ENCODE data around the gene SAV1. TPM values are rescaled to one million over a fixed set of nuclear protein-coding genes. Genes with fewer than 3 reads are reported as not detected.

Gene SAV1
- polyA plus RNA-seq, 1 of the 3 experiments (the other 2 are of a cell fraction) = 8.9 TPM

DNA sequence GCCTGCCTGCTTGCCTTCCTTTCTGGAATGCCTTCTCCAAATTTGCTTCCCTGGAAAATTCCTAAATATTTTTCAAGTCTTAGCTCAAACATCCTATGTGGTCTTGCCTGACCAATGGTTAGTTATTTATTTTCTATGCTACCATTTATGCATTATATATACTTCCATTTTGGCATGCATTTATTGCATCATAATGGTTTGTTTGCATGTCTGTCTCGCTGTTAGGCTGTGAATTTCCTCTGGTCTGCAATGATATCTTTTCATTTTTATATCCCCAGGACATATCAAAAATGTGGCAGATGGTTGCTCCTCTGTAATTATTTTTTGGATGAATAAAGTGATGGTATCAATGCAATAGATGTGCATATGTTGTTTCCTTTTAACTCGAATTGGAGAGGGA, 77.6 kb downstream of the SAV1 start:
- POLR2A ChIA-PET = no interaction called here

More for the DNA sequence above, 77.6 kb downstream of the SAV1 start:
- H3K36me3 ChIP-seq (replicated peaks in 1 of 2; ENCODE audit: control insufficient read depth in 1 of 2, insufficient read depth in 2 of 2, low read length in 1 of 2) = peaks cover 7 to 23% of the 10 kb centered on the region in 2 experiments
- WGBS (ENCODE audit: low lambda C conversion rate) = 47% methylated on average over 2 of the region's 2 CpGs
- H3K79me2 ChIP-seq (ENCODE audit: insufficient read depth) = no peaks in the 10 kb centered on the region
- no peaks in the 10 kb centered on the region for H3K9me2 ChIP-seq
- H3K4me2 ChIP-seq = no peak overlapping the region
- no peak overlapping the region for H3K4me3 ChIP-seq (ENCODE audit: low read depth in 2 of 2, low read length in 1 of 2)
- H3K27ac ChIP-seq (ENCODE audit: low read depth in 2 of 2, low read length in 1 of 2) = no peak overlapping the region; a peak in 1 of 4 replicates
- H3K9ac ChIP-seq = no peak overlapping the region
- H3K4me1 ChIP-seq (ENCODE audit: control insufficient read depth in 1 of 2, insufficient read depth in 2 of 2, low read depth in 1 of 2, low read length in 1 of 2) = no peaks in the 10 kb centered on the region; a peak in 1 of 4 replicates
- no peak for TF ChIP-seq TAF1 (IDR thresholded peaks at IDR 0.05; ENCODE audit: borderline replicate concordance, low read depth, low read length)
- no peak for TF ChIP-seq RCOR1 (IDR thresholded peaks at IDR 0.05; ENCODE audit: low read length)
- TF ChIP-seq RFX5 (IDR thresholded peaks at IDR 0.05; ENCODE audit: low read length) = no peak
- no peak for TF ChIP-seq FOXJ3 (CRISPR knock-in tag; IDR thresholded peaks at IDR 0.05)
- TF ChIP-seq IRF3 (IDR thresholded peaks at IDR 0.05; ENCODE audit: low read depth, low read length) = no peak
- no peak for TF ChIP-seq EZH2phosphoT487 (IDR thresholded peaks at IDR 0.05; ENCODE audit: borderline replicate concordance, low read depth)
- TF ChIP-seq EP300 (IDR thresholded peaks at IDR 0.05; ENCODE audit: borderline replicate concordance in 1 of 2, low read depth in 1 of 2, low read length in 1 of 2) = no peak
- no peak for TF ChIP-seq MEF2A (IDR thresholded peaks at IDR 0.05; ENCODE audit: borderline replicate concordance, low read depth)
- no peak for TF ChIP-seq TCF12 (IDR thresholded peaks at IDR 0.05)
- TF ChIP-seq, protein P1, sequence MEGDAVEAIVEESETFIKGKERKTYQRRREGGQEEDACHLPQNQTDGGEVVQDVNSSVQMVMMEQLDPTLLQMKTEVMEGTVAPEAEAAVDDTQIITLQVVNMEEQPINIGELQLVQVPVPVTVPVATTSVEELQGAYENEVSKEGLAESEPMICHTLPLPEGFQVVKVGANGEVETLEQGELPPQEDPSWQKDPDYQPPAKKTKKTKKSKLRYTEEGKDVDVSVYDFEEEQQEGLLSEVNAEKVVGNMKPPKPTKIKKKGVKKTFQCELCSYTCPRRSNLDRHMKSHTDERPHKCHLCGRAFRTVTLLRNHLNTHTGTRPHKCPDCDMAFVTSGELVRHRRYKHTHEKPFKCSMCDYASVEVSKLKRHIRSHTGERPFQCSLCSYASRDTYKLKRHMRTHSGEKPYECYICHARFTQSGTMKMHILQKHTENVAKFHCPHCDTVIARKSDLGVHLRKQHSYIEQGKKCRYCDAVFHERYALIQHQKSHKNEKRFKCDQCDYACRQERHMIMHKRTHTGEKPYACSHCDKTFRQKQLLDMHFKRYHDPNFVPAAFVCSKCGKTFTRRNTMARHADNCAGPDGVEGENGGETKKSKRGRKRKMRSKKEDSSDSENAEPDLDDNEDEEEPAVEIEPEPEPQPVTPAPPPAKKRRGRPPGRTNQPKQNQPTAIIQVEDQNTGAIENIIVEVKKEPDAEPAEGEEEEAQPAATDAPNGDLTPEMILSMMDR (IDR thresholded peaks at IDR 0.05) = no peak
- no peak for TF ChIP-seq SMC3 (IDR thresholded peaks at IDR 0.05; ENCODE audit: low read depth, low read length)
- TF ChIP-seq NFIC (IDR thresholded peaks at IDR 0.05; ENCODE audit: borderline replicate concordance) = no peak
- TF ChIP-seq CHD2 (IDR thresholded peaks at IDR 0.05; ENCODE audit: low read length, partially characterized antibody) = no peak
- no peaks in the 10 kb centered on the region for H3K9me3 ChIP-seq
- CTCF ChIA-PET = interaction anchor here (1.0 to 2.8 kb wide), 4 partner anchors 11 to 269 kb away, joined by 3 to 8 read pairs (median 3); no protein-coding TSS in a partner anchor
- no peaks in the 10 kb centered on the region for H4K20me1 ChIP-seq (ENCODE audit: insufficient read depth)
- no peak overlapping the region for H2AFZ ChIP-seq (ENCODE audit: low read depth)
- DNase-seq = no peak
- peaks cover 4% of the 10 kb centered on the region for H3F3A ChIP-seq (replicated peaks; ENCODE audit: insufficient read depth)
- no peaks in the 10 kb centered on the region for H3K27me3 ChIP-seq (ENCODE audit: insufficient read depth)

Small RNA genes within 50 kb of the gene (small RNA-seq; reads per million reads assigned to genes)
- 0 to 0.10 (median 0) reads per million in 7 experiments for gene RN7SL452P

Other genes with a start within 250 kb of the SAV1 start
- 28.1 and 31.8 TPM in 2 replicates for gene MAP4K5, start 135.7 kb downstream of the SAV1 start, polyA plus RNA-seq (2012; rRNA removed)
- gene ATL1, start 108.2 kb downstream of the SAV1 start, polyA plus RNA-seq (2012; rRNA removed) = 7.3 and 9.0 TPM in 2 replicates
- gene NIN, start 162.9 kb upstream of the SAV1 start, polyA plus RNA-seq (2012; rRNA removed) = 10.0 and 11.8 TPM in 2 replicates
- gene ABHD12B, start 203.7 kb upstream of the SAV1 start, polyA plus RNA-seq (2012; rRNA removed) = not detected in 2 replicates

Data from SK-N-SH (cell line).